HG03378 (cell line): ENCODE results near the gene MTA1.

Experiments used
- ATAC-seq: cut with Tn5 transposase; IDR thresholded peaks from one replicate; pipeline ENCODE4 v1.9.1; 2021; ENCODE audit warnings: mild to moderate bottlenecking, moderate library complexity; ENCODE audit not compliant: unreplicated experiment

The MTA1 gene

GRCh38 chr14:105494606-105494929, 74.9 kb downstream of the MTA1 start:
- no peak for ATAC-seq

GRCh38 chr14:105495101-105495989, 75.7 kb downstream of the MTA1 start:
- no peak for ATAC-seq

GRCh38 chr14:105495990-105496830, 76.6 kb downstream of the MTA1 start:
- no peak for ATAC-seq

GRCh38 chr14:105496831-105497591, 77.4 kb downstream of the MTA1 start:
- no peak for ATAC-seq

- ATAC-seq = no peak
These were observed 78.2 kb downstream of the MTA1 start for GRCh38 chr14:105497671-105498429.

- ATAC-seq = no peak
These were observed 79.0 kb downstream of the MTA1 start for GRCh38 chr14:105498430-105499255.

GRCh38 chr14:105499256-105500035, 79.8 kb downstream of the MTA1 start:
- ATAC-seq = no peak

- ATAC-seq = no peak
These were observed 80.6 kb downstream of the MTA1 start for GRCh38 chr14:105500036-105500725.

- no peak for ATAC-seq
These were observed 81.1 kb downstream of the MTA1 start for GRCh38 chr14:105500726-105501101.

GRCh38 chr14:105501504-105502291, 82.1 kb downstream of the MTA1 start:
- no peak for ATAC-seq

- ATAC-seq = no peak
These were observed 83.0 kb downstream of the MTA1 start for GRCh38 chr14:105502446-105503295.

- ATAC-seq = no peak
These were observed 83.6 kb downstream of the MTA1 start for GRCh38 chr14:105503296-105503640.

GRCh38 chr14:105503935-105504692, 84.5 kb downstream of the MTA1 start:
- ATAC-seq = no peak

GRCh38 chr14:105505101-105505500, 85.5 kb downstream of the MTA1 start:
- no peak for ATAC-seq

- no peak for ATAC-seq
These were observed 87.6 kb downstream of the MTA1 start for GRCh38 chr14:105507247-105507646.

GRCh38 chr14:105508069-105508468, 88.4 kb downstream of the MTA1 start:
- ATAC-seq = no peak
